OCI-LY3 (cell line): ENCODE results near the gene STAT5B.

Experiments used
- H2AFZ ChIP-seq: fragments of 200-600, 300-600 bp; shearing (Covaris generic); 2 replicates; pipeline ENCODE4 v1.6.0; 2014; ENCODE audit warnings: antibody characterized with exemption, low read depth, low read length
- H3K27ac ChIP-seq: fragments of 200-600, 300-600 bp; sonication (generic); 2 replicates; pipeline ENCODE4 v1.5.1; 2014; ENCODE audit warnings: mild to moderate bottlenecking, low read length, moderate library complexity, mixed read lengths
- H3K27me3 ChIP-seq: fragments of 200-600, 300-600 bp; sonication (generic); 2 replicates; pipeline ENCODE4 v1.6.1; 2014; ENCODE audit warnings: low read depth, low read length, mixed read lengths
- H3K36me3 ChIP-seq: fragments of 200-600, 300-600 bp; sonication (generic); replicated peaks from 2 replicates; pipeline ENCODE3; 2014; ENCODE audit warnings: low read depth, low read length, mixed read lengths
- H3K4me1 ChIP-seq: fragments of 300-600, 200-600 bp; sonication (generic); 2 replicates; pipeline ENCODE4 v1.6.1; 2014; ENCODE audit warnings: low read length, mixed read lengths
- H3K4me2 ChIP-seq: fragments of 200-600, 300-600 bp; sonication (generic); 2 replicates; pipeline ENCODE4 v1.6.1; 2014; ENCODE audit warnings: low read length, mixed read lengths
- H3K4me3 ChIP-seq: fragments of 300-600, 200-600 bp; sonication (generic); 2 replicates; pipeline ENCODE4 v1.5.1; 2014; ENCODE audit warnings: antibody characterized with exemption, mild to moderate bottlenecking, low read length, moderate library complexity
- H3K79me2 ChIP-seq: fragments of 300-600, 200-600 bp; shearing (Covaris generic); 2 replicates; pipeline ENCODE4 v1.6.1; 2014; ENCODE audit warnings: mild to moderate bottlenecking, low read length, mixed read lengths
- H3K9ac ChIP-seq: fragments of 300-600, 200-600 bp; shearing (Covaris generic); 2 replicates; pipeline ENCODE4 v1.6.0; 2014; ENCODE audit warnings: mild to moderate bottlenecking, low read length, moderate library complexity
- H3K9me3 ChIP-seq: fragments of 200-600, 300-600 bp; shearing (Covaris generic); 2 replicates; pipeline ENCODE4 v1.6.1; 2014; ENCODE audit warnings: low read length, mixed read lengths; ENCODE audit not compliant: insufficient read depth
- H4K20me1 ChIP-seq: fragments of 200-600, 300-600 bp; sonication (generic); 2 replicates; pipeline ENCODE4 v1.6.1; 2016; ENCODE audit warnings: low read length, mixed read lengths; ENCODE audit not compliant: insufficient read depth
- CTCF ChIP-seq: fragments of 200-600, 300-600 bp; sonication (generic); IDR thresholded peaks from 2 replicates; pipeline ENCODE4 v1.5.1; 2014; ENCODE audit warnings: antibody characterized with exemption, low read length, low read depth
- EZH2phosphoT487 ChIP-seq: fragments of 200-600 bp; shearing (Covaris generic); IDR thresholded peaks from 2 replicates; pipeline ENCODE4 v1.6.1; 2018; ENCODE audit warnings: antibody characterized with exemption, mixed run types, low read depth

Gene STAT5B

GRCh38 chr17:42279776-42280630 is 3.8 kb upstream of the STAT5B start:
- TF ChIP-seq CTCF (no peak), EZH2phosphoT487 (no peak)
- no peak overlapping the region for H3K4me3 ChIP-seq
- H3K27ac ChIP-seq = no peak overlapping the region
- H3K4me1 ChIP-seq = peaks cover 9% of the 10 kb centered on the region
- no peaks in the 10 kb centered on the region for H4K20me1 ChIP-seq
- no peaks in the 10 kb centered on the region for H3K27me3 ChIP-seq
- H3K9ac ChIP-seq = no peak overlapping the region
- peaks cover 18% of the 10 kb centered on the region for H3K79me2 ChIP-seq
- H3K4me2 ChIP-seq = no peak overlapping the region
- peaks cover 1% of the 10 kb centered on the region for H3K36me3 ChIP-seq
- H3K9me3 ChIP-seq = no peaks in the 10 kb centered on the region
- no peak overlapping the region for H2AFZ ChIP-seq

GRCh38 chr17:42277342-42277712 is 1.1 kb upstream of the STAT5B start:
- Histone ChIP-seq H3K9me3 (no peaks in the 10 kb centered on the region), H3K79me2 (peaks cover 45% of the 10 kb centered on the region), H3K4me3 (peak overlapping the region; percentile 87), H3K36me3 (peaks cover 14% of the 10 kb centered on the region), H4K20me1 (peaks cover 9% of the 10 kb centered on the region; the same call in 1 of the 2 replicates), H3K9ac (no peak overlapping the region; the same call in 1 of the 2 replicates), H3K4me2 (peak overlapping the region; percentile 100), H3K27me3 (no peaks in the 10 kb centered on the region), H2AFZ (no peak overlapping the region), H3K4me1 (peaks cover 32% of the 10 kb centered on the region), H3K27ac (no peak overlapping the region)
- TF ChIP-seq CTCF (no peak), EZH2phosphoT487 (no peak)

GRCh38 chr17:42276609-42277341 is 584 bp upstream of the STAT5B start:
- Histone ChIP-seq H3K79me2 (peaks cover 50% of the 10 kb centered on the region), H3K36me3 (peaks cover 14% of the 10 kb centered on the region), H4K20me1 (peaks cover 14% of the 10 kb centered on the region), H3K27me3 (no peaks in the 10 kb centered on the region), H2AFZ (peak overlapping the region; percentile 90), H3K4me2 (peak overlapping the region; percentile 100), H3K9me3 (no peaks in the 10 kb centered on the region), H3K9ac (peak overlapping the region; percentile 89), H3K4me3 (peak overlapping the region; percentile 87), H3K27ac (peak overlapping the region; percentile 68), H3K4me1 (peaks cover 38% of the 10 kb centered on the region)
- TF ChIP-seq EZH2phosphoT487 (no peak), CTCF (no peak)
